Lung microvascular endothelial cell (primary cell): ENCODE measurements around the gene ADCY10. TPM values are rescaled to one million over a fixed set of nuclear protein-coding genes. Genes with fewer than 3 reads are reported as not detected.
"Not testable (repeated sequence)": the region's sequence is repeated elsewhere in the genome, so short reads cannot be mapped to it uniquely, and the experiment has no call there.

Experiments
- DNase-seq, 2 donors: peaks; one replicate each; pipeline versions ENCODE4 v3.0.0 to v3.0.0-alpha.2; 2010; ENCODE audit warnings: low read depth in 2 of 2
- total RNA-seq: library from RNA; depleted of rRNA; stranded (reverse); fragments of >200 nt; gene quantifications from 2 replicates; pipeline ENCODE4 v1.2.1, GENCODE V29; 2014

The ADCY10 gene
- total RNA-seq, 1 donor from 2014 or later = not detected

DNA sequence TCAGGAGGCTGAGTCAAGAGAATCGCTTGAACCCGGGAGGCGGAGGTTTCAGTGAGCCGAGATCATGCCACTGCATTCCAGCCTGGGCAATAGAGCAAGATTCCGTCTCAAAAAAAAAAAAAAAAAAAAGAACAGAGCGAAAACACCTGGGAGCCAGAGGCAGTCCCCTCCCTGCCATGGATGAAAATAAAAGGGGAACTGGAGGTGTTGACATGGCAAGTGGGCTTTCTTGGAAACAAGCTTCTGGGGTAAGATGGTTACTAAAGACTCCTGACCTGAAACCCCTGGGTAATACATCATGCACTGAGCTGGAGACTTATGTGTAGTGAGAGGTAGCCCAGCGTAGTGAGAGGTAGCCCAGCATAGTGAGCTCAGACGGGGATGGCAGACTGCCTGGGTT is 31.6 kb downstream of the ADCY10 start:
- no peak for DNase-seq

- no peak for DNase-seq
These were observed 32.1 kb downstream of the ADCY10 start for GRCh38 chr1:167881786-167882185.

- DNase-seq = no peak
These were observed 32.9 kb downstream of the ADCY10 start for GRCh38 chr1:167881069-167881468.

DNA sequence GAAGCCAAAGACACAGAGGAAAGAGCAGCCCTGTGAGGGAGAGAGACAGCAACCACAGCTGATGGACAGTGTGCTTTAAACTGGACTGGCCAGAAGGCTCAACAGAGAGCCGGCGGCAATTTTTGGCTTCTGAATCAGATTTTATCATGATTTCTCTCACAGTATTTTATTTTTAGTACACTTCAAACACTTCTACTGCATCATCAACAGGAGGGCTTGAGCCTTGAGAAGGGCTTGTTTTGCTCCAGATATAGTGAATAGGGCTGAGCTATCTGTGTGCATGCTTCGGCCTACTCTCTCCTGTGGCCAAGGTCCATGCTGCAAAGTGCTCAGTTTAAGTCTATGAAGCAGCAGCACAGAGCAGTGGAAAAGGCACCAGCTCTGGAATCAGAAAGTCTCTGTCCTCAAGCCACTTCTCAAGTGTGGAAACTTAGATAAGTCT is 33.3 kb downstream of the ADCY10 start:
- no peak for DNase-seq

DNA sequence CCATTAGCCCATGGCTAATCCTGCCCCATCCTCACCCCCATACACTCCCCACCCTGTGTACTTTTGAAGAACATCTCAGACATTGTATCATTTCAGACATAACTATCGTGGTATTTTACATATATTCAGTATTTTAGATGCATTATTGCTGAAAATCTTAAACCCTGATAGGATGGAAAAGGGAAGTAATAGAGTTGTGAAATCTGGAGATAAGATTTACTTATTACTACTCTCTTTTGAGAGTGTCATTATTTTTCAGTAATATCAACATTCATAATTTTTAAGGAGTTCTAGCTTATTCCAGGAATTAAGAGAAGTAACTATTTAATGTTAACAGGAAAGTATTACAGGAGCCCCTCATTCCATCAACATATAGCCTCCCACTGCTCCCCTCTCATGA is 34.4 kb downstream of the ADCY10 start:
- DNase-seq = no peak

DNA sequence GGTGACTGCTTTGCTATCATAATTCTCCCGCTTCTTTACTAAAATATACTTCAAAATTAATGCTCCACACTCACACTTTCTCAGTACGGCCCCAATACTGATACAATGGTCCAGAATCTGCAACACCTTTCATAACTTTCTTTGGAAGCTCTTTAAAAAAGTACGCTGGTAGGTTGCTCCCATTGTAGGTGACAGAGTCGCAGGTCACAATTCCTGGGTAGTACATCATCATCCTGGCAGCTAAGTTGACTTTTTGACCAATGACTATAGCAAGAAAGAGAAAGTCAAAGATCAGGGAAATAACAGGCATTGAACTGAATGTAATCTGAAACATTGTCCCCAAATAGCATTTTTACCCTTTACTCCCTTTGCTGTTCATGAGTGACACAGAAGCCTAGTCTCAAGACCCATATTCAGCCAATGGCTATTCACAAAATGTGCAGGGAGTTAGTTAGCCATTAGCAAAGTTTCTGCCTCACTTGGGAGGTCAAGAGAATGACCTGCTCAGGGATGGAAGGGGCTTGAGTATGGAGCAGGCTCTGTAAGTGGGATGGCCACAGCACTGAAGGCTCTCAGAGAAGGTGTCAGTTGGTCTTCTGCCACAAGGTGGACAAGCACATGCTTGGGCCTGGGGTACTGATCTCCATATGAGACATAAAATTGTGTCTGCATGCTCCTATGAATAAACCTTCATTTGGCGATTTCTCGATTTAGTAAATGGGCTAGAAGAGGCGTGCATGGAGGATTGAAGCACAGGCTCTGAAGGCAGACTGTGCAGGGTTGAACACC is 35.4 kb downstream of the ADCY10 start:
- DNase-seq = no peak

GRCh38 chr1:167876597-167877175 is 37.2 kb downstream of the ADCY10 start:
- DNase-seq = no peak

DNA sequence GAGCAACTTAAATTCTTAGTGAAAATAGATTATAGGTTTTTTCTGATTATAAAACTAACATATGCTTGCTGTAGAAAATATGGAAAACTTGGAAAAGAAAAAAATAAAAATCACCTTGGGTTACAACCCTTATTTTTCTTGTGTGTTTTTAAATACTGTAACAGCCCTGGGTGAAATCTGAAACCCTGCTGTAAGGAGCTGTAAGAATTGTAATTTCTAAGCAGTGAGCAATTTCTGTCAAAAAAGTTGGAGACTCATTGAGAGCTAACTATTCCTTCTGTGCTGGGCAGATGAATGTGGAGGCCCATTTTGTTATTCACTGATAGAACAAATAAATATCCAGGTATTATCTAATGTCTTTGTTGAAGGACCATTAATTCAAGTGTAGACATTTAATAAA is 42.6 kb downstream of the ADCY10 start:
- DNase-seq = no peak

- not testable (repeated sequence) for DNase-seq
These were observed 44.6 kb downstream of the ADCY10 start for GRCh38 chr1:167869157-167870001.

DNA sequence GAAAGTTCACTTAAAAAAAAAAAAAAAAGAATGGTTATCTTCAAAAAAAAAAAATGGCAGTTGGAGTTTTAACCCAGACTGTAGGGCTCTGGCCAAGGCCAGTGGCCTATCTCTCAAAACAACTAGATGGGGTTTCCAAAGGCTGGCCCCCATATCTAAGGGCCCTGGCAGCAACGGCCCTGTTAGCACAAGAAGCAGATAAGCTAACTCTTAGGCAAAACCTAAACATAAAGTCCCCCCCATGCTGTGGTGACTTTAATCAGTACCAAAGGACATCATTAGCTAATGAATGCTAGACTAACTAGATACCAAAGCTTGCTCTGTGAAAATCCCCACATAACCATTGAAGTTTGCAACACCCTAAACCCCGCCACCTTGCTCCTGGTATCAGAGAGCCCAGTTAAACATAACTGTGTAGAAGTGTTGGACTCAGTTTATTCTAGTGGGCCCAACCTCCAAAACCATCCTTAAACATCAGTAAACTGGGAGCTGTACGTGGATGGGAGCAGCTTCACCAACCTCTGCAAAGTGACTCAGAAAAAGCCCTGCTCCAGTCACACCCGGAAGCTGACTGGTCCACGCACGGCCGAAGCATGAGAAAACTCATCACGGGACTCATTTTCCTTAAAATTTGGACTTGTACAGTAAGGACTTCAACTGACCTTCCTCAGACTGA is 47.1 kb downstream of the ADCY10 start:
- not testable (repeated sequence) for DNase-seq

GRCh38 chr1:167866326-167866725 is 47.6 kb downstream of the ADCY10 start:
- DNase-seq = not testable (repeated sequence)

- not testable (repeated sequence) for DNase-seq
These were observed 48.1 kb downstream of the ADCY10 start for GRCh38 chr1:167865804-167866308.

DNA sequence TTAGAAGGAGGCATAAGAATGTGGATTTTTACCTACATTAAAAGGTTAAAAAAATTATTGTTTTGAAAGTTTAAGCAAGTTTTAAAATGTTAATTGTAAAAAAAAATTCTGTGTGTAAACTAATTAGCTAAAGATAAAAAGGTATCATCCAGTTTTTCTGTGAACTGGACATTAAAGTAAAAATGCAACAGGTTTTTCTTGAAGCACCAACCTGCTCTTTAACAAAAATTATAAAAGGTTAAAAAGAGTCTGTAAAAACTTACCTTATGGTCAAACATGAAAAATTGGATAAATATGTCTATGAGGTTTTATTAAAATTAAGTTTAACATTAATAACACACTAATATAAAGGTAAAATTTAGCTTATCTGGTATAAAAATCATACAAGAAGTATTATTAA is 48.7 kb downstream of the ADCY10 start:
- DNase-seq = not testable (repeated sequence)

DNA sequence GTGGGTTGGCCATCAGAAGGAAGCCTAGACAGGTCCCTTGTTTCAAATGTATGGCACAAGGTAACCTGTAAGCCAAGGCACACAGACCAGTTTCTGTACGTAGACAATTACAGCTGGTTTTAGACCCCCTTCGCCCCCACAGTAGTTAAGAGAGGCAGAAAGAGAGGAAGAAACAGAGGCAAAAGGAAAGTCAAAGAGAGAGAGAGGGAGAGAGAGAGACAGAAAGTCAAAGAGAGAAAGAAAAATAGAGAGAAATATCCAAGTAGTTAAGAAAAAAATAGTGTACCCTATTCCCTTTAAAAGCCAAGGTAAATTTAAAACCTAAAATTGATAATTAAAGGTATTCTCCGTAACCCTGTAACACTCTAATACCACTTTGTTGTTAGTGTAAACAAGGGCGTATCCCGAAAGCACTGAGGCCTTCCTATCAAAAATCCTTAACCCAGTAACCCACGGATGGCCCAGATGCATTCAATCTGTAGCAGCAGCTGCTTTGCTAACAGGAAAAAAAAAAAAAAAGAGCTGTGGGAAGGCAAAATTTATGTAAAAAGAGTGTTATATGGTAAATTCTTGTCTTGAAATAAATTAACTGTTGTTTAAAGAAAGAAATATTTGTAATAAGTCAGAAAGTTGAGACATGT is 49.4 kb downstream of the ADCY10 start:
- no peak for DNase-seq

- DNase-seq = no peak
These were observed 50.0 kb downstream of the ADCY10 start for GRCh38 chr1:167863921-167864279.

- not testable (repeated sequence) for DNase-seq
These were observed 50.6 kb downstream of the ADCY10 start for GRCh38 chr1:167863191-167863920.

- peak; percentile 74 to 85 for DNase-seq
These were observed 51.4 kb downstream of the ADCY10 start for GRCh38 chr1:167862432-167863076.

- no peak for DNase-seq
These were observed 52.1 kb downstream of the ADCY10 start for GRCh38 chr1:167861664-167862381.
